Activated CD4-positive, alpha-beta T cell treated with anti-CD3 and anti-CD28 coated beads for 1 hour (primary cell): ENCODE measurements around the gene G6PD.
A peak's percentile ranks its signal among the peaks of the same experiment; 100 is the strongest.
"Not testable (repeated sequence)": the region's sequence is repeated elsewhere in the genome, so short reads cannot be mapped to it uniquely, and the experiment has no call there.

ENCODE experiments used
- DNase-seq: peaks from one replicate; pipeline ENCODE4 v3.0.0-alpha.2; 2020

G6PD gene

DNA sequence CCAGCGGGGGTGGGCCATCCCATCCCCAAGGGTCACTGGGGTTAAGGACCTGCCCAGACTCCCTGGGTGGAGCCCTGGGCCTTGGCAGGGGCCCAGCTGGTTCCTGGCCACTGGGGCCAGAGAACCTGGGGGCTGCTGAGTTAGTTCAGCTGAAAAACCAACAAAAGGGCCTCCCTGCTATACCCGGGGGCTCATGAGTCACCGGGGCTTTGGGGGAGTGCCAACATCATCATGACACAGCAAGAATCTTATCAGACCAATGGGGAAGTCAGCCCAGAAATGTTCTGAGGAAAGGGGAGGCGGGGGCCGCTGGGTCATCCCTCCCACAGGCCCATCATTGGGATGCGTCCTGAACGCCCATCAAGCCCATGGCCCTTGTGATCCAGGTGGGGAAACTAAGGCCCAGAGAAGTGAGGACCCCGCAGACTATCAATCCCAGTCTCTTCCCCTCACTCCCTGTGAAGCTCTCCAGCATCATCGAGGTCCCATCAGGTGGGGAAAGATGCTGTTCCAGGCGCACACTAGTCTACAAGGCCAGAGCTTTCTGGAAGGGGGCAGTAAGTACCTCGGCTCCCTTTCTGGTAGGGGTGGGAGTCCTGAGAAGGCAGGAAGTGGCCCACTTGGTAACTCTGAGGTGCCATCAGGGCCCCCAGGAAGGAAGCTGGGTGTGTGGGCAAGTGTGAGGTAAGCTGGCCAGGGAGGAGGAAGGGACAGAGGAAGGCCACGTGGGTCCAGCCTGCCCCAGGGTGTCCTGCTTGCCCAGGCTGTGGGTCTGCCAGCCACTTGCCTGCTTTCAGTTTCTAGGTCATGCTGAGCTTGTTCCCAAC lies 4.5 kb downstream of the G6PD start:
- DNase-seq, result no peak

GRCh38 chrX:154541589-154541895 lies 5.1 kb downstream of the G6PD start:
- no peak for DNase-seq

GRCh38 chrX:154540897-154541535 lies 5.6 kb downstream of the G6PD start:
- DNase-seq, result no peak

GRCh38 chrX:154540365-154540764 lies 6.3 kb downstream of the G6PD start:
- not testable (repeated sequence) for DNase-seq

DNA sequence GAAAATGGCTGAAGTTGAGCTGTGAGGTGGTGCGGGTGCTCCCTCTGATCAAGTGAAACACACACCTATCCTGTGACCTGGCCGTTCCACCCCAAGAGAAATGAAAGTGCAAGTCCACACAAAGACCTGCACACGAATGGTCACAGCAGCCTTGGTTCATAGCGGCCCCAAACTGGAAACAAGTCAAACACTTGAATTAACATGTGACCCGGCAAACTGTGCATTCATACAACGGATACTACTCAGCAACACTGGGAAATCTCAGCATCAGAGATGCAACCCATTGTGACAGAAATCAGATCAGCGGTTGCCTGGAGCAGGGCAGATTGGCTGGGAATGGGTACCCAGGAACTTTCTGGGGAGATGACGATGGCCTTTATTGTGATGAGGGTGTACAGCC lies 7.6 kb downstream of the G6PD start:
- DNase-seq, result no peak

GRCh38 chrX:154535892-154536291 lies 10.8 kb downstream of the G6PD start:
- no peak for DNase-seq

GRCh38 chrX:154534526-154535322 lies 11.9 kb downstream of the G6PD start:
- DNase-seq, result peak; percentile 82

GRCh38 chrX:154532690-154533089 lies 14.0 kb downstream of the G6PD start:
- DNase-seq, result no peak

DNA sequence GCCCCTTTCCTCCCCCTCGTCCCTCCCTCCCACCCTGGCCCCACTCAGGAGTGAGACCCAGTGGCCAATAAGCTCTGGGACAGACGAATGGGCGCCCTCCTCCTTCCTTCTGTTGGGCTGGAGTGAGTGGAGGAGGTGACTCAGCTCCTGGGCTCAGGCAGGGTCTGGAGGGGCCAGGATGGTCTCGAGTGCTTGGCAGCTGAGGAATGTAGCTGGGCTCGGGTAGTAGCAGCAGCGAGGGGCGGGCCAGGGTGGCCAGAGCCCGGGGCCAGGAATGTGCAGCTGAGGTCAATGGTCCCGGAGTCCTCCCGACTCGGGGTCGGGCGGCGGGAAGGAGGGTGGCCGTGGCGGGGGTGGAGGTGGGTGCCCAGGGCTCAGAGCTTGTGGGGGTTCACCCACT lies 15.0 kb downstream of the G6PD start:
- no peak for DNase-seq

GRCh38 chrX:154530286-154530685 lies 16.4 kb downstream of the G6PD start:
- no peak for DNase-seq

GRCh38 chrX:154529206-154529612 lies 17.4 kb downstream of the G6PD start:
- no peak for DNase-seq

DNA sequence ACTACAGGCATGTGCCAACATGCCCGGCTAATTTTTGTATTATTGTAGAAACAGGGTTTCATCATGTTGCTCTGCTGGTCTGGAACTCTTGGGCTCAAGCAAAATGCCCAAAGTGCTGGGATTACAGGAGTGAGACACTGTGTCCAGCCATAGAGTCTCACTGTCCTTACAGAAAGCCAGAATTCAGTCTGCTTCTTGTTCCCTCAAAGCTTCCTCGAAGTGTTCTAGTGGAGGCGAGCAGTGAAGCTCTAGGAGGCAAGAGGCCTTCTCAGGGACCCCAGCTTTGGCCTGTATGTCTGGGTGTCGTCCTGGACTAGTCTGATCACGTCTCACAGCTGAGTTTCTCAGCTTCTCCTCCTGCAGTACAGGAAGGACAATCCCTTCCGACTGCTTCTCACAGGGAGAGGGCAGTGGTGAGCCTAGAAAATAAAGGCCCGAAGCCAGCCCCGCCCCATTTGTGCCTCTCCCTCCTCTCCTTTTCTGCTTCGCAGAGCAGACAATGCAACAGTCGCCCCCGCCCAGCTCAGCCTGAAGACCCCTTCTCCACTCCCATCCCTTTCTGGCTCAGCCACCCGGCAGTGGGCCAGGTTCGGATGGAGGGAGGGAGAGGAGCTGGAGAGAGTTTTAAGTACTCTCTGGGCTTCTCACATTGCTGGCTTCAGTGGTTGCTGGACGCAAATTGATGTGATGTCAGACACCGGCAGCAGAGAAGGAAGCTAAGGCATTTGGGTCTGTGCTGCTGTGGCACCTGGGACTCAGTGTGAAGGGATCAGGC lies 19.6 kb downstream of the G6PD start:
- peak; percentile 38 for DNase-seq

- no peak for DNase-seq
These were observed 20.8 kb downstream of the G6PD start for GRCh38 chrX:154525606-154526490.

GRCh38 chrX:154519389-154519788 lies 27.3 kb downstream of the G6PD start:
- no peak for DNase-seq

DNA sequence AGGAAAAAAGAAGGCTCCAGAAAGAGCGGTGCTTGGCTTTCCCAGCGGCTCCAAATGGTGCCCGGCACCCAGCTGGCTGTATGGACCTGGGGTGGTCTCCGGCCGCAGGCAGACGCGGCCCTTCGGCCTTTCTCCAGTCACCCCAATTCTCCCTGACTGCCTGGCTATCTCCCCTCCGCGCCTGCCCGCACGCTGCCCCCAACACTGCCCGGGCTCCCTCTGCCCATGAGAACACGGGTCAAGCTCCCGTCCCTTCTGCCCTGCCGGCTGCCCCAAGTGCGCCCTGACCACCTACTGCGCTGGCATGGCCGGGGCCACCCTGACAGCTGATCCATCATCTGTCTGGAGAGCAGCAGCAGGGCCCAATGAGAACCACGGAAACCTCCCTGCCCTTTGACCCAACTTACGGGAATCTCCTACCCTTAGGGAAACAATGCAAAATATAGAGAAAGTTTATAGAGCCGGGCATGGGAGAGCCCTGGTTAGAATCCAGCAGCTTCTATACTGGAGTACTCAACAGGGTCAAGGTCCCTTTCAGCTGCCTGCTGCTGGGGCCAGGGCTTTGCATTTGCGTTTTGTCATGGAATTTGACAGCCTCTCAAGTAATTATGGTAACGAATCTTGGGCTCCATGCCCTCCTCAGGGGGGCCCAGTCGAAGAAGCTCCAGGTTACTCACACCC lies 29.4 kb downstream of the G6PD start:
- no peak for DNase-seq

DNA sequence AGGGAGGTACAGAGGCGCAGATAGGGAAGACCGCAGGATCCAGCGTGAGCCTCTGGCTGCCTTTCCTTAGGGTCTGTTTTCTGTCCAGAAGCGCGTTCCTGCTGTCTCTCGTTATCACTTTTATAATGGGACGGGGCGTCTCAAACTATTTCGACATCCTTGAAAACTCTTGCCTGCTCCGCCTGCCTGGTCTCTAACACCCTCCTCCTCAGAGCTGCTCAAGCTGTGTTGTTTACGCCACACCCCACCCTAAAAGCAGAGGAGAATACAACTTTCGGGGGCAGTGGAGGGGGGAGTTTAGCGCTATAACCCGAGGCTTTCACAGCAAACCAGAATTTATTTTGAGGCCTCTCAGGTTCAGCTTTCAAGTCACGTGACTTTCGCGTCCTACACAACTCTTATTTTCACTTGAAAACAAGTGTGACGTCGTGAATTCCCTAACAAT lies 30.0 kb downstream of the G6PD start:
- no peak for DNase-seq

DNA sequence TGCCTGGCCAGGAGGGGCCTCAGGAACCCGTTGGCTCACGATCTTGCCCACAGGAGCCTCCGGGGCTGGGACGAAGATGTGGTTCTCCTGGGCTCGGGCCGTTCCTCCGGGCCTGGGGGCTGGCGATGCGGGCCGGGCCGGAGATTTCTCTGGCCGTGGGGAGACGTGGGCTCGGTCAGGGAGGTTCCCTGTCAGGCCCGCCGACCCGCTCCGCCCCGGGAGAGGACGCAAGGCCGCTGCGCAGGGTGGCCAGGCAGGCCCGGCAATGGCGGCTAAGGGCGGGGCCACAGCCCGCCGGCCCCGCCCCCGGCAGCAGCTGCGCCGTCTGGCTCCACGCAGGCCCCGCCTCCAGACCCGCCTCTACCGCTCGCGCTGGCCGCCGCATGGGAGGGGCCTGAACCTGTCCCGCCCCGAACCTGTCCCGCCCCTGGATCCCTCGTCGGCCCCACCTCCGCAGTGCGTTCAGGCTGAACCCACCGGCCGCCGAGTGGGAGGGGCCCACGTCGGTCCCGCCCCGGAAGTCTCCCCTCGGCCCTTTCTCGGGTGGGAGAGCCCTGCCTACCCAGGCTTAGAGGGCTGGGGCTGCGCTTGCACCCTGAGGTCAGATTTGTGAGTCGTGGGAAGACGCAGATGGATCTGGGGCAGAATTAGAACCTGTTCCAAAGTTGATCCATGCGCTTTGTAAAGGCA lies 30.5 kb downstream of the G6PD start, which contains the start of gene FAM3A:
Gene FAM3A (minus strand): TSS at position 267 of the 690 bp plus-strand sequence. CDS start 460 bp downstream, outside the sequence.
- DNase-seq, result peak; percentile 88

DNA sequence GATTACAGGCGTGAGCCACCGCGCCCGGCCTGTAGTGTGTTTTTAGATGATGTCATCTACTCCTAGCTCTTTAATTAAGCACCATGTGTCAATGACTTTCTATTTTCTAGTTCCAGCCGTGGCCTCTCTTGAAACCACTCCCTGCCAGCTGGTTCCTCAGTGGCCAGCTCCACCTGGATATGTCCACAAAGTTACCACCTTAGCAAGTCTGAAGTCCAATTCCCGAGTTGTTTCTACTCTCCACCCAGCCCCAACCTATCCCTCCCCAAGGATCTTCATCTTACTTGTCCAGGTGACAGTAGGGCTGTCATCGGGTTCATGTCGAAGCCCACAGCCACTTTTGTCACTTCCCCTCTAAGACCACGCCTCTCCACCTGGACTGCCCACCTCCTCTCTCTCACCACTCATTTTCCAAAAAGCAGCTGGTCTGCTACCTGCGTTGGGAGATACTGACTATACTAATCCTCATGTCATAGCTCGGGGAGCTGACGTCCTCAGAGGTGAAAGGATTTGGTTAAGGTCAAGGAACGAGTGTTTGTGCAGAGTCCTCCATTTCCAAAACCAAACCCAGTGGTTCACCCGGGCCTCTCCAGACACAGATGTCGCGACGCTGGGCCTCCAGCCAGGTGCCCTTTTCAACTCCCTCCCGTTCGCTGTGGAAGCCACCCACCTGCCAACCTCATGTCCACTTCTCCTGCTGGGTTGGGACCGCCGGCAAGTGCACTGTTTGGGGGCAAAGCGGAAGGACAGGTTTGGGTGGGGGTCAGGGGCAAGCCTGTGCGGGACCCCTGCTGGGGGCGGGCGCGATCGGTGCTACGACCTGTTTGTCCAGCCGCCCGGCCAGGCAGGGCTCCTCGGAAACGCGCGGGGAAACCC lies 31.3 kb downstream of the G6PD start:
- no peak for DNase-seq

- no peak for DNase-seq
These were observed 32.9 kb downstream of the G6PD start for GRCh38 chrX:154513716-154514115.
